ENCODE measurements around the gene PRRC2B. TPM values are rescaled to one million over a fixed set of nuclear protein-coding genes. Genes with fewer than 3 reads are reported as not detected.

The PRRC2B gene
- total and polyA plus RNA-seq, 2 experiments from 2014 or later: 45.0 to 193 TPM

GRCh38 chr9:131379056-131379455 is 14.8 kb upstream of the PRRC2B start:
- TF ChIP-seq REST (IDR thresholded peaks at IDR 0.05; ENCODE audit: unreplicated experiment) (no peak), POLR2AphosphoS5 (IDR thresholded peaks at IDR 0.05; ENCODE audit: low read depth) (no peak), EZH2 (IDR thresholded peaks at IDR 0.05; ENCODE audit: low read depth, unreplicated experiment) (no peak), ETS1 (IDR thresholded peaks at IDR 0.05) (no peak), ZNF462 (CRISPR knock-in tag; IDR thresholded peaks at IDR 0.05) (no peak), EZH2phosphoT487 (IDR thresholded peaks at IDR 0.05; ENCODE audit: unreplicated experiment) (no peak), NANOG (IDR thresholded peaks at IDR 0.05; ENCODE audit: borderline replicate concordance) (no peak), ZNF331 (CRISPR knock-in tag; IDR thresholded peaks at IDR 0.05; ENCODE audit: low read depth) (no peak), STAT1 (IDR thresholded peaks at IDR 0.05; ENCODE audit: unreplicated experiment) (no peak), JUNB (IDR thresholded peaks at IDR 0.05; ENCODE audit: unreplicated experiment) (no peak), CTCF (conservative IDR thresholded peaks at IDR 0.05; ENCODE audit: low read depth in 2 of 2) (no peak), CREB1 (CRISPR knock-in tag; IDR thresholded peaks at IDR 0.05; ENCODE audit: low read depth) (no peak), ZNF114 (CRISPR knock-in tag; IDR thresholded peaks at IDR 0.05) (no peak)

More at GRCh38 chr9:131379056-131379455, 14.8 kb upstream of the PRRC2B start:
- Histone ChIP-seq H3K79me2 (replicated peaks; ENCODE audit: insufficient read depth) (peaks cover 5% of the 10 kb centered on the region; the same call in 1 of the 2 replicates), H4K20me1 (replicated peaks; ENCODE audit: insufficient read depth) (no peaks in the 10 kb centered on the region), H3K36me3 (ENCODE audit: insufficient read depth) (no peaks in the 10 kb centered on the region), H3F3A (replicated peaks; ENCODE audit: low read depth) (peaks cover 6% of the 10 kb centered on the region; the same call in 1 of the 2 replicates), H3K27me3 (ENCODE audit: insufficient read depth) (no peaks in the 10 kb centered on the region), H3K9me2 (ENCODE audit: insufficient read depth) (no peaks in the 10 kb centered on the region), H3K4me2 (no peak overlapping the region), H3K4me1 (ENCODE audit: insufficient read depth) (peaks cover 21% of the 10 kb centered on the region), H3K27ac (ENCODE audit: low read depth) (no peak overlapping the region), H2AFZ (no peak overlapping the region), H3K4me3 (no peak overlapping the region)
- DNase-seq (ENCODE audit: low spot score): no peak
- H3K9me3 Mint-ChIP-seq: no peaks in the 10 kb centered on the region
- H3K4me3 Mint-ChIP-seq: no peak overlapping the region
- ATAC-seq: no peak
- no peaks in the 10 kb centered on the region; the same call in 2 of the 3 replicates for H3K36me3 Mint-ChIP-seq (ENCODE audit: low read depth)
- H3K27ac Mint-ChIP-seq: no peak overlapping the region
- peaks cover 4% of the 10 kb centered on the region for H3K27me3 Mint-ChIP-seq (ENCODE audit: insufficient read depth, low read depth, poor library complexity)
- peaks cover 20% of the 10 kb centered on the region for H3K4me1 Mint-ChIP-seq
